Transverse colon (tissue), 3 donors: ENCODE results near the gene PDE2A.

Source experiments
- EP300 ChIP-seq: sonication (generic); formaldehyde crosslinking; IDR thresholded peaks from one replicate; pipeline ENCODE4 v1.6.1; 2017; ENCODE audit warnings: antibody characterized with exemption, low read depth
- TF ChIP-seq, protein P1 (sequence below), 5 experiments: fragments of 200-600 bp in 3 of 5; fragments of 450-650 bp in 2 of 5; sonication (generic) in 3 of 5; IDR thresholded peaks; 1 replicate in 2 of 5; 2 replicates in 3 of 5; pipeline ENCODE4 v1.5.1; 2016 to 2017; ENCODE audit warnings: antibody characterized with exemption in 5 of 5, inconsistent platforms in 3 of 5, mild to moderate bottlenecking in 2 of 5, moderate library complexity in 1 of 5

DNA sequence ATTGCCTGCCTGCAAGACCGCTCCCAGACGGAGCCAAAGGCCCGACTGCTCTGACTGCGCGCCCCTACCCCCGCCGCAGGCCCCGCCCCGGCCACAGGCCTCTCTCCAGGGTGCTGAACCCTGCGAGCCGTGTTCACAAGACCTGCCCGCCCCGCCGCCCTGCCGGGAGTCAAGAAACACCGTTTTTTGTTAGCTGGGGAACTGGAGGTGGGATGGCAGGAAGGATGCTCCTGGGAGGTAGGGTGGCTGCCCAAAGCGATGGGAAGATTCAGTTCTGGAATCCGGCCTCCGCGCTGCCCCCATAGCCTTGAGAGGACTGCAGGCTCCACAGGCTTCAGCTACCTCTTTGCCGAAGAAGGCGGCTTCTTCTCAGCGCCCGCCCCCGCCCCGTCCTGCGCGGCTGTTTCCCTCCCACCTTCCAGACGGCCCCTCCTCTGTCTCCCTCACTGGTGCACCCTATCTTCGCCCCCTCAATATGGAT, 2.7 kb upstream of the PDE2A start:
- TF ChIP-seq, protein P1, sequence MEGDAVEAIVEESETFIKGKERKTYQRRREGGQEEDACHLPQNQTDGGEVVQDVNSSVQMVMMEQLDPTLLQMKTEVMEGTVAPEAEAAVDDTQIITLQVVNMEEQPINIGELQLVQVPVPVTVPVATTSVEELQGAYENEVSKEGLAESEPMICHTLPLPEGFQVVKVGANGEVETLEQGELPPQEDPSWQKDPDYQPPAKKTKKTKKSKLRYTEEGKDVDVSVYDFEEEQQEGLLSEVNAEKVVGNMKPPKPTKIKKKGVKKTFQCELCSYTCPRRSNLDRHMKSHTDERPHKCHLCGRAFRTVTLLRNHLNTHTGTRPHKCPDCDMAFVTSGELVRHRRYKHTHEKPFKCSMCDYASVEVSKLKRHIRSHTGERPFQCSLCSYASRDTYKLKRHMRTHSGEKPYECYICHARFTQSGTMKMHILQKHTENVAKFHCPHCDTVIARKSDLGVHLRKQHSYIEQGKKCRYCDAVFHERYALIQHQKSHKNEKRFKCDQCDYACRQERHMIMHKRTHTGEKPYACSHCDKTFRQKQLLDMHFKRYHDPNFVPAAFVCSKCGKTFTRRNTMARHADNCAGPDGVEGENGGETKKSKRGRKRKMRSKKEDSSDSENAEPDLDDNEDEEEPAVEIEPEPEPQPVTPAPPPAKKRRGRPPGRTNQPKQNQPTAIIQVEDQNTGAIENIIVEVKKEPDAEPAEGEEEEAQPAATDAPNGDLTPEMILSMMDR (IDR thresholded peaks at IDR 0.05) = no peak
- no peak for TF ChIP-seq EP300
